Measurements from ENCODE around the gene CEP68.

Gene CEP68

DNA sequence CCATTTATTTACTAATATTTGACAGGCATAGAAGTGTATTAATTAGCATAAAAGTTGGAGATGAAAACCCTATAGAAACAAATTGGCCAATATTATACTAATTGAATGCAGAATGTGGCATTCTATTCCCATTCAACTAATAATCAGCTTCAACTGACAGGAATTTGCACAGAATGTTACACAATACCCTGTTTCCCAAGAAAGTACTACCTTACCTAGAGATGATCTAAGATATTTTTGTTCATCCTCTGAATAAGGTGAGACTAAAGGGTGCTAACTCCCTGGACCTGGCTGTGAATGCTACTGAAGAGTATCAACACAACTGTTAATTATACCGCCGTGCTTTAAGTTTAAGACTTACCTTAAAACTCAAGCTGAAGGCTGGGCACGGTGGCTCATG is 28.9 kb downstream of the CEP68 start:
- DNase-seq (ENCODE audit: low read depth): no peak

DNA sequence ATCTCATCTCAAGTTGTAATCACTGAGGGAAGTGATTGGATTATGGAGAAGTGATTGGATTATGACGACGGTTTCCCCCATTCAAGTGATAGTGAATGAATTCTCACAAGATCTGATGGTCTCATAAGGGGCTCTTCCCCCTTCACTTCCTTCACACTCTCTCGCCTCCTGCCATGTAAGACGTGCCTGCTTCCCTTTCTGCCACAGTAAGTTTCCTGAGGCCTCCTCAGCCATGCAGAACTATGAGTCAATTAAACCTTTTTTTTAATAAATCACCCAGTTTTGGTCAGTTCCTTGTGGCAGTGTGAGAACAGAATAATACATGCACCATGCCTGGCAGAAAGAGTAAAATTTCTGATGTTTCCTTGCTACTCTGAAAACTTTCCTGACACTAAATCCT is 36.6 kb downstream of the CEP68 start:
- DNase-seq (ENCODE audit: low read depth): no peak

DNA sequence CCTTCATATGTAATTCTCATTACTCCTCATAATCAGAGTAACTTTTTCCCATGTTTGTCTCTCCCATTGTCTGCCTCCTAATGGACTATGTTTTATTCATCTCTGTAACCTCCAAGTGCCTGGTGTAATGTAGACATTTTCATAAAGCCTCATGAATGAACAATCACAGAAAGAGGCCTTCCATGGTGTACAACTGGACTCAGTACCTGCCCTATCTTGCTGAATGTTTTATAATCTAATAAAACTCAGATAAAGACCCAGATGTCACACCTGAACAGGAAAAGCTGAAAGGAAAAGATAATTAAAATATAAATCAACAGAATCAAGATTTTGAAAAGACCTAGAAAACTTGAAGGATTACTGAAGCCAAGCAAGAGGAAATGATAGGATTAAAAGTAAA is 37.0 kb downstream of the CEP68 start:
- DNase-seq (ENCODE audit: low read depth): no peak

DNA sequence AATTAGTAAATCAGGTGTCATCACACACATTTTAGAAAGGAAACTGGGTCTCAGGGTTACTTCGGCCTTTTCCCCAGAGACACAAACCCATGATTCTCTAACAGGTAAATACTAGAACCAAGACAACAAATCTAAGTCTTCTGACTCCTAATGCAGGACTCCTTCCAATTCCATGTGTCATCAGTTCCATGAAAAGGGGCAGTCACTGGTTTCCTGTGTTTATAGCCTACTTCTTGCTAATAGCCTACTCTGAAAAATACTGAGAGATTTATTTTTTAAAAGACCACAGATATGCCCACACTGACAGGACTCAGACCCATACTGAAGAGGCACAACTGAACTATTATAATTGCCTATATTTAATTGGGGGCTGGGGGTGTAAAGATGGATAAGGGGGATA is 40.7 kb downstream of the CEP68 start:
- peak; percentile 6 for DNase-seq (ENCODE audit: low read depth)

DNA sequence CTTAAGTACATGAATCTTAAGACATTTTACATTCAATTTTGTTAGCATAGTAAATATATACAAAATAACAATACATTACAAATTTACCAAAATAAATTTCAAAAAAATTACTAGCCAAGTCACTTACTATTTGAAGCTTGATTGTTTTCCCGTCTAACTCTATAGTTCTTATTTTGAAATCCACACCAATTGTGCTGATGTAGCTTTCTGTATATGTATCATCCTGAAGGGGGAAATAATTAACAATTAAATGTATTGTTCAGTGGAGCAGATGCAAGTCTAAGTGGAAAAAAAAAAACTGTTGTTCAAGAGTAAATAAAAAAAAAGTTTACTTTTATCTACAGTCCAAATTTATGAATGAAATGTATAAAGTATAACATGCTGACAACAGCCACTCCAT is 41.6 kb downstream of the CEP68 start:
- no peak for DNase-seq (ENCODE audit: low read depth)

DNA sequence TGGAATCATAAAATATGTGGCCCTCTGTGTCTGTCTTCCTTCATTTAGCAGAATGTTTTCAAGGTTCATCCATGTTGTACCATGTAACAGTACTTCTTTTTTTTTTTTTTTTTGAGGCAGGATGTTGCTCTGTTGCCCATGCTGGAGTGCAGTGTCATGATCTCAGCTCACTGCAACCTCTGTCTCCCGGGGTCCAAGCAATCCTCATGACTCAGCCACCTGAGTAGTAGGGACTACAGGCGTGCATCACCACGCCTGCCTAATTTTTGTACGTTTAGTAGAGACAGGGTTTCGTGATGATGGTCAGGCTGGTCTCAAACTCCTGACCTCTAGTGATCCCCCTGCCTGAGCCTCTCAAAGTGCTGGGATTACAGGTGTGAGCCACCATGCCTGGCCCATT is 42.5 kb downstream of the CEP68 start:
- no peak for DNase-seq (ENCODE audit: low read depth)

DNA sequence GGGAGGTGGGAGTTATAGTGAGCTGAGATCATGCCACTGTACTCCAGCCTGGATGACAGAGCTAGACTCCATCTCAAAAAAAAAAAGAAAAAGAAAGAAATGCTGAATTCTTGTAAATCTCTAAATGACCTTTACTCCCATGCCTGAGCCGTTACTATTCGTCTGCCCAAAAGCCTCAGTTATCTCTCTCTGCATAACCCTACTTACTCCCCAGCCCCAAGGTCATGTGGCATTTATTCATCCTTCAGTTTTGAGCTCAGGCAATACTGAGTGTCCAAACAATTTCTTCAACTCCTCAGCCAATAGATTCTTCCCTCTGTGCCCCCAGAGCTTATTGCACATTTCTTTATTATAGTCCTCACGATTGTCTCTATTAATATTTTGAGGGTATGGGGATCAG is 44.9 kb downstream of the CEP68 start:
- DNase-seq (ENCODE audit: low read depth): no peak

DNA sequence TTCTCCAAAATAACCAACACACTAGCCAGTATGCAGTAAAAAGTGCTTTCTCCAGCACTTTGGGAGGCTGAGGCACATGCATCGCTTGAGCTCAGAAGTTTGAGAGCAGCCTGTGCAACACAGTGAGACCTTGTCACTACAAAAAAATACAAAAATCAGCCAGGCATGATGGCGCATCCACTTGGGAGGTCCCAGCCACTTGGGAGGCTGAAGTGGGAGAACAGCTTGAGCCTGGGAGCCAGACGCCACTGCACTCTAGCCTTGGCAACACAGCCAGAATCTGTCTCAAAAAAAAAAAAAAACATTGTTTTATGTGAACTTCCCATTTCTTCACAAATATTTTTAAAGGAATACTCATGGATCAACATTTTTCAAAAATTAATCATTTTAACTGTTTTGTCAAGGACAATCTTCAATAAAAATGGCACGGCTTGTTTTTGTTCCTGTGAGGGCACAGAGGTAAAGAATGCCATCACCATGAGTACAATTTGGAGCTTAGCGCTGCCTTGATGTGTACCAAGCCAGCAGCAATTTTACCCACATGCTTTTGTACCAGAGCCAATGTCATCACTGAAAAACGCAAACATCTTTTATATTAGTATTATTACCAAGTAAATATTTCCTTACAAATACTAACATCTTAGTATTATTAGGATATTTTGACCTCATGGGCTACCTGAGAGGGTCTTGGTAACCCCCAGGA is 46.9 kb downstream of the CEP68 start:
- no peak for DNase-seq (ENCODE audit: low read depth)

DNA sequence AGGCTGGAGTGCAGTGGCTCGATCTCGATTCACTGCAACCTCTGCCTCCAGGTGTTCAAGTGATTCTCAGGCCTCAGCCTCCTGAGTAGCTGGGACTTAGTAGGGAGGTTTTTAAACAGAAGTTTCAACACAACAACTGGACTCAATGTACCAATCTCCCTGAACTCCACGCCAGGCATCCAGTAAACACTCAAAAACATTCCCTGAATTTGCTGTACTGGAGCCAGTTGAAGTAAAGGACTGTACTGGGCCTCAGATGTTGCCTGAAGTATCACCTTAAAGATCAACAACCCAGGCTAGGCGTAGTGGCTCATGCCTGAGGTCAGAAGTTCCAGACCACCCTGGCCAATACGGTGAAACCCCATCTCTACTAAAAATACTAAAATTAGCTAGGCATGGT is 51.3 kb downstream of the CEP68 start:
- no peak for DNase-seq (ENCODE audit: low read depth)

DNA sequence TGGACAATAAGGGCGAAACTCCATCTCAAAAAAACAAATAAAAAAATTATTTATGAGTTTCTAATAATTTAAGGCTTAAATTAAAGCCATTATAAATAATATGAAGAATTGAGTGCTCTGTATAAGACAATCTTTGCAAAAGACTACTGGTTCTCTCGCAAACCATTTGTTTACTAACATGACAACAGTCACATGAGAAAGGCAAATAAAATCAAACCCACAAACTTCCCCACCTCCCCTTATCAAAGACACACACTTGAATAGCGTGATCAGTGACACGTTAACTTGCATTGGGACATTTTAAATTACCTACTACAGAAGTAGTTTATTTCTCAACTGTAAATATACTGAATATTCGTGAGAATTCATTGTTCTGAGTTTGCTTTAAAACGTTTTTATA is 52.6 kb downstream of the CEP68 start:
- no peak for DNase-seq (ENCODE audit: low read depth)

DNA sequence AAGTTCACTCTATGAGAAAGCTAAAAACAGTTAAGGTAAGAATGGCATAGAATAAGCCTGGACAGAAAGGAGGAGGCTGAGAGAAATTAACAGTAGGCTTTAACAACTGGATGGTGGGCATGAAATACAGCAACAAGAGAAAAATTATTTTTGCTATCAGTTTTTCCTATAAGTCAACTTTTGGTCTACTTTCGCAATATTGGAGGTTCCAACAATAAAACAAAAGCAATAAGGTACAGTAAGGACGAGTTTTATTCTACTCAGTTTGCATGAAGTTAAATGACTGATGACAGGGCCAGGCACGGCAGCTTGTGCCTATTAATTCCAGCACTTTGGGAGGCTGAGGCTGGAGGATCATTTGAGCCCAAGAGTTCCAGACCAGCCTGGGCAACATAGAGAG is 56.4 kb downstream of the CEP68 start:
- no peak for DNase-seq (ENCODE audit: low read depth)

DNA sequence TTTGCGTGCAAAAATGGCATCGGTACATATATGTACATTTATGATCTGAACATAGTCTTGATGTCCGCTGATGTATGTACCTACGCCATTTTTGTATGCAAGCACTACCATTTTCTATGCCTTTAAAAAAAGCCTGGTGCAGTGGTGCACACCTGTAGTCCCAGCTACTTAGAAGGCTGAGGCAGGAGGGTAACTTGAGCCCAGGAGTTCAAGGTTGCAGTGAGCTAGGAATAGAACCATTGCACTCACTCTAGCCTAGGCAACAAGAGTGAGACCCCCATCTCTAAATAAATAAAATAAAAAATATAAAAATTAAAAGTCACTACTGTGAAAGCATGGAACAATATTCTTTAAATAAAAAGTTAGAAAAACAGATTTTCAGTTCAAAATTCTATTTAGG is 57.0 kb downstream of the CEP68 start:
- no peak for DNase-seq (ENCODE audit: low read depth)

DNA sequence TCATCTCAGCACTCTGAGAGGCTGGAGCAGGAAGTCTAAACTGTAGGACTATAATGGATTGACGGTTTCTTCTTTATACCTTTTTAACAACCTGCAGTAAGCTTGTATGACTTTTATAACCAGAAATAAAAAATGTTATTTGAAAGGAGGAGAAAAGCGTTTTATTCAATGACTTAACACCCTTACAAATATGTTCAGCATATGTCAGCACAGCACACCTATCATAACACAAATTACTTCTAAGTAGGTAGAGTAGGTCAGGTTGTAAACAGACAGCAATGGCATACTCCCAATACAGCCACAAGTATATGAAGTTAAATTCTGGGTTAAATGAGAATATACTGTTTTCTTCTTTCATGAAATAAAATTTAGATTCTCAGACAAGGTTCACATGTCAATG is 57.6 kb downstream of the CEP68 start:
- DNase-seq (ENCODE audit: low read depth): no peak

DNA sequence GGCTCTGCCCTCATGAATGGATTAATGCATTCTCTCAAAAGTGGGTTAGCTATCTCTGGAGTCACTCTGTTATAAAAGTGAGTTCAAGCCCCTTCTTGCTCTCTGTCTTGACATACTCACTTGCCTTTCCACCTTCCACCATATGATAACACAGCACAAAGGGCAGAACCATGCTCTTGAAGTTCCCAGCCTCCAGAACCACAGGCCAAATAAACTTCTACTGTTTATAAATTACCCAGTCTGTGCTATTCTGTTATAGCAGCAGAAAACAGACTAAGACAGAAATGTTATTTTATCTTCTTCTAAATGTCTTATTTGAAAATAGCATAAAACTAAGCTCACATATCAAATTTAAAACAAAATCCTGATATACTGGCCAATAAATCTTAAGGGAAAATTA is 58.7 kb downstream of the CEP68 start:
- no peak for DNase-seq (ENCODE audit: low read depth)

DNA sequence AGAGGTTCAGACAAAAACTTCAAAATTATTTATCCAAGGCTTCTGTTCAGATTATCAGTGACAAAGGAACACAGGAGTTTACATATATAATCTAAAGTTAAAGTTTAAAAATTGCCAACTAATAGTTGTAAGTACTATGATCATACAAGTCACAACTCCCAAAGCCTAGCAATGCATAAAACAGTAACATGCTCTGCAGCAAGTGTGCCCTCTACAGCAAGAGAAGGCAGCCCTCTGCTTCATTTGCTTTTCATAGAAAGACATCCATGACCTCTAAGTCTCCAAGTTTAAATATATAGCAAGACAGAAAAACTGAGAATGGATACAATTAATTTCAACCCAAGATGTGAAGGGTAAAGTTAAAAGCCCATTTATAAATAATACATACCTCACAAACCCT is 60.4 kb downstream of the CEP68 start:
- no peak for DNase-seq (ENCODE audit: low read depth)

DNA sequence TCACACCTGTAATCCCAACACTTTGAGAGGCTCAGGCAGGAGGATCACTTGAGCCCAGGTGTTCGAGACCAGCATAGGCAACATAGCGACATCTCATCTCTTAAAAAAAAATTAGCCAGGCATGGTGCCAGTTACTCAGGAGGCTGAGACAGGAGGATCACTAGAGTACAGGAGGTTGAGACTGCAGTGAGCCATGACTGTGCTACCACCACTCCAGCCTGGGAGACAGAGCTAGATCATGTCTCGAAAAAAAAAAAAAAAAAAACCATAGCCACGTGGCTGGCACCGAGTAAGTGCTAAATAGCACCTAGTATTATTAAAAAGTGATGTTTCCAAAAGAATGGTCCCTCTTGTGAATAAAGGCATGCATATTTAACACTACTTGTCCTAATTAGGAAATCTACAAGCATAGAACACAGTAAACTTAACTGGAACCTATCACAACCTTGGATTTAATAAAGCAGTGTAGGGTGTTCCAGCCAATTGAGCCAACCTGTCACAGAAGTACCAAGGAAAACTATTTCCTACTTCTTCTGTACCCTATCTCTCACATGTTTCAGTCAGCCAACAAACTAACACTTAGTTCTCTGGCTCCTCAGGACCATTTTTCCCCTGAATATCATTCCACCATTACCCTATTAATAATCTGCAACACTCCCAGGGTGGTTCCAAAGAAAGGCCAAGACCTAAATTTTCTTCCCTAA is 64.9 kb downstream of the CEP68 start:
- no peak for DNase-seq (ENCODE audit: low read depth)

DNA sequence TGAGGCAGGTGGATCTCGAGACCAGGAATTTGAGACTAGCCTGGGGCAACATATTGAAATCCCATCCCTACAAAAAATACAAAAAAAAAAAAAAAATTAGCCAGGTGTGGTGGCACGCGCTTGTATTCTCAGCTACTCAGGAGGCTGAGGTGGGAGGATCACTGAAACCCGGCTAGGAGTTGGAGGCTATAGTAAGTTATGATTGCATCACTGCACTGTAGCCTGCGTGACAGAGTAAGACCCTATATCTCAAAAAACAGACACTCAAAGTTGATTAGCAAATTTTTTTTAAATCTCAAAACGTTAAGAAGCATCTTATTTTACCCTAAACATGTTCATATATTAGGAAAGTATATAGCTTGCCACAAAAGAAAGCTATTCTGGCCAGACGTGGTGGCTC is 66.1 kb downstream of the CEP68 start:
- no peak for DNase-seq (ENCODE audit: low read depth)

DNA sequence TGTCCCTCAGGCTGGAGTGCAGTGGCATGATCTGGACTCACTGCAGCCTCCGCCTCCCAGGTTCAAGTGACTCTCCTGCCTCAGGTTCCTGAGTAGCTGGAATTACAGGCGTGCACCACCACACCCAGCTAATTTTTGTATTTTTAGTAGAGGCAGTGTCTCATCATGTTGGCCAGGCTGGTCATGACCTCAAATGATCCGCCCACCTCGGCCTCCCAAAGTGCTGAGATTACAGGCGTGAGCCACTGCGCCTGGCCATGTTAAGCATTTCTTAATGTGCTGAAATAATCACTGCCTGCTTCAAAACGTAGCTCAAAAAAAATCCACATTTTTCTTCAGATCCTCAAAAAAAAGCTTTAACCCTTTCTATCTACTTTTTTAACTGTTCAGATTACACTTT is 69.2 kb downstream of the CEP68 start:
- peak; percentile 1 for DNase-seq (ENCODE audit: low read depth)

DNA sequence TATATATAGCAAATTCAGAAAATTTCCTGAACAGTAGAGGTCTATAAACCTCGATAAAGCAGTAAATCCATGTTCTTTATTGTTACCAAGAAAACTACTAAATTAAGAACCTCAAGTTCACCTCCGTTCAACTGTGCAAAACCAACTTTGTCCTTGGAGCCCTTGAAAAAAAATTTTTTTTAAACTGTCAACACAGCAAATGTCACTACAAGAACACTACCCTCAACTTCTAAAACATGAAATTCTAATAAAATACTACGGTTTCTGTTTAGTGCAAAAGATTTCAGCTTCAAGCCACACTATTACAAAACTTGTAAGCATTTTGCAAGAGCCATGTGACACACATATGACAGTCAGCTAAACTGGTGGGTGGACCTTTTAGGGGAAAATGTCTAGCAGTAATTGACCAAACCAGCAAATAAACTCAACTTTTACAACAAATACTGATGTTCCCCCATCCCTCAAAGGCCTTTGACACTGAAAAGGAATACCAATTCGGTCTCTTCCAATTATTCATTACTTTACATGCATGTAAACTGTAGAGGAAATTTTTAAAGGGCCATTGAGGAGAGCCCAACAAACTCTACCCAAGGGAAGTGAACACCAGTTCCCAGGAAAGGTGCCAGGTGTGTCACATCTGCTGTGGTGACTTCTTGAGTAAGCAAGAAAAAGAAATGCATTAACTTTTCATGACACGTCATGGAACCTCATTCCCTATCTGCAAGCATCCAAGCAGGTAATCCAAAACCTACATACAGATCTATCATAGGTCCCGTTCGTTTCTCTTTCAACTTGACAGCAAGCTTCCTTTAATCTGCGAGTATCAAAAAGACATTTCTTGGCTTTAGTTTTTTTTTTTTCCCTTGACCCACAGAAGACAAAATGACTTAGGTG is 72.3 kb downstream of the CEP68 start:
- DNase-seq (ENCODE audit: low read depth): peak; percentile 39

DNA sequence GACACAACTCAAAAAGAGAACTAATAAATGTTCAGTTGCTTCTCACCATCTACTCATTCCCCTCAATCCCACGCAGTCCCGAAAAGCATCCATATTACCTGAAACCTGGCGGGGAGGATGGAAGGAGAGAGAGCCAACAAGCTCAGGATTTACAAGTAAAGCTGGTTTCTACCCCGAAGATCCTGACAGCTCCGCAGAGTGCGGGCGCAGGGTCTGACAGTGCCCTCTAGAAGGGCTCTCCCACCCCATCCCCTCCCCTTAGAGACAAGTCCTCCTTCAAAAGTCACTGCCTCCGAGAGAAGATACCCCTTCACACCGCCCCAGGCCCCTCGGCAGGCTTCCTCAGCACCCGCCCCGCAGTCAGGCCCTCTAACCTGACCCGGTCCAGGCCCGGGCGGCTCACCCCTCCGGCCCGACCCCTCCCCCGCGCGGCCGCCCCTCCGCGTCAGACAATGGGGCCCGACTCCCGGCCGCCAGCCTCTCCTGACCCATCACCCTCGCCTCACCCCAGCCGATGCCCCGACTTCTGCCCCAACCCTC is 73.1 kb downstream of the CEP68 start:
- DNase-seq (ENCODE audit: low read depth): peak; percentile 1

DNA sequence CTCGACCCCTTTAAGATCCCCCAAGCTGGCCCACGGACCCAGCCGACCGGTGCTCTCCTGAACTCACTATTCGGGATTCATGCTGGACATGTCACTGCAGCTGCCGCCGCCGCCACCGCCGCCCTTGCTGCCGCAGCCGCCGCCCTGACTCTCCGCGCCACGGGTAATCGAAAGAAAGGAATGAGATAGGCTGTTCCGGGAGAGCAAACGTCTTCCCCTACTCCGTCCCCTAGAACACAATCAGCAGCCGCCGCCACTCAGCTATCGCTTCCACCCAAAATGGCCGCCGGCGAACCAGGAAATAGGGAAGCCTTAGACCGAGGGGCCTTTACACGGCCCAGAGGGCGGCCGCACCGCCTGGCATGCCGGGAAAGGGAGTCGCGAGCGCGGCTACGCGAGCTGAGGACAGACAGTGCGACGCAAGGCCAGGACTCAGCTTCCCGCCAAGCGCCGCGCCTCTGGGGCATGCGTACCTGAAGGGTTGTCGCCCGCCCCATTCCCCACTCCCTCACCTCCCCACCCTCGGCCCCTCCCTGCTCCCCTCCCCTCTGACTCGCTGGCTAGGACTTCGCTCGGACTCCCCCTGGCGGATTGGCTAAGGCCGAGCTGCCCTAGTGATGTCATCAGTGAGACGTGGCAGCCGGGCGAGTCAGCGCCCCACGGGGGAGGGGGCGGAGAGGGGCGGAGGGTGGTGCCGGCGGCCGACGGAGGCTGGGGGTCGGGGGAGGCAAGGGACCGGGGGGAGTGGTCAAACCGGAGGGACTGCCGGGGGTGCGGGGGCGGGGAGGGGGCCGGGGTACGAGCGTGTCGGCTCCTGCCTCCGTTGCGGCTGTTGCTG is 73.8 kb downstream of the CEP68 start, which contains the start of gene RAB1A:
TSS of gene RAB1A (minus strand) at position 281 of the 838 bp plus-strand sequence. CDS start at position 90, 191 bp downstream.
- peak; percentile 99 for DNase-seq (ENCODE audit: low read depth)

All from GM04504 (cell line).